Astrocyte of the cerebellum (primary cell): Measurements from ENCODE around the gene KCNK10.

Experiments used
- DNase-seq: peaks from one replicate; pipeline ENCODE4 v3.0.0-alpha.2; 2011; ENCODE audit warnings: low read depth
- H3K4me3 ChIP-seq: 2 replicates; pipeline ENCODE4 v1.5.1; 2011; ENCODE audit warnings: mild to moderate bottlenecking, low read depth, low read length, moderate library complexity
- in situ Hi-C: cut with HindIII; loops from 2 replicates; pipeline ENCODE4 v1.10.0; 2017; ENCODE audit warnings: low sequenced_read_pairs
- TF ChIP-seq, protein P1 (sequence below): IDR thresholded peaks from 2 replicates; pipeline ENCODE4 v1.5.1; 2012; ENCODE audit warnings: low read length, low read depth, moderate library complexity, mild to moderate bottlenecking; ENCODE audit errors: missing control alignments

Gene KCNK10

DNA sequence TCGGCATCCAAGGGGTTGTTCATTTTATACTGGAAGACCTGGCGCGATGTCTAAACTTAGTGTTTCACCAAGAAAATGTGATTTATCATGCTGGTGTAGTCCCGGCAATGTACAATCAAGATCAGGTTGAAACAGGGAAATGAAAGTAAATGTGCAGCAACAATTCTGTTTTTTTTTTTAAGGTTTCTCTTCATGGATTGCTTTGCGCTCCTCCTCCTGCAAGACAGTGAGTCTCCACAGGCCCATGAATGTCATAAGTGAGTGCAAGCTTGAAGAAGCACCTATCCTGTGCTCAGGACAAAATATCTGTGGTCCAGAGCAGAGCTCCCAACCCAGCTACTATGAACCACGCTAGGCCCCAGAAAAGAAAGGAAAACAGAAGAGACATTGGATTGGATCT is 143.4 kb downstream of the KCNK10 start:
- DNase-seq, result no peak
- H3K4me3 ChIP-seq, result no peak overlapping the region
- in situ Hi-C loops, result no loop called here
- TF ChIP-seq, protein P1, sequence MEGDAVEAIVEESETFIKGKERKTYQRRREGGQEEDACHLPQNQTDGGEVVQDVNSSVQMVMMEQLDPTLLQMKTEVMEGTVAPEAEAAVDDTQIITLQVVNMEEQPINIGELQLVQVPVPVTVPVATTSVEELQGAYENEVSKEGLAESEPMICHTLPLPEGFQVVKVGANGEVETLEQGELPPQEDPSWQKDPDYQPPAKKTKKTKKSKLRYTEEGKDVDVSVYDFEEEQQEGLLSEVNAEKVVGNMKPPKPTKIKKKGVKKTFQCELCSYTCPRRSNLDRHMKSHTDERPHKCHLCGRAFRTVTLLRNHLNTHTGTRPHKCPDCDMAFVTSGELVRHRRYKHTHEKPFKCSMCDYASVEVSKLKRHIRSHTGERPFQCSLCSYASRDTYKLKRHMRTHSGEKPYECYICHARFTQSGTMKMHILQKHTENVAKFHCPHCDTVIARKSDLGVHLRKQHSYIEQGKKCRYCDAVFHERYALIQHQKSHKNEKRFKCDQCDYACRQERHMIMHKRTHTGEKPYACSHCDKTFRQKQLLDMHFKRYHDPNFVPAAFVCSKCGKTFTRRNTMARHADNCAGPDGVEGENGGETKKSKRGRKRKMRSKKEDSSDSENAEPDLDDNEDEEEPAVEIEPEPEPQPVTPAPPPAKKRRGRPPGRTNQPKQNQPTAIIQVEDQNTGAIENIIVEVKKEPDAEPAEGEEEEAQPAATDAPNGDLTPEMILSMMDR, result no peak

DNA sequence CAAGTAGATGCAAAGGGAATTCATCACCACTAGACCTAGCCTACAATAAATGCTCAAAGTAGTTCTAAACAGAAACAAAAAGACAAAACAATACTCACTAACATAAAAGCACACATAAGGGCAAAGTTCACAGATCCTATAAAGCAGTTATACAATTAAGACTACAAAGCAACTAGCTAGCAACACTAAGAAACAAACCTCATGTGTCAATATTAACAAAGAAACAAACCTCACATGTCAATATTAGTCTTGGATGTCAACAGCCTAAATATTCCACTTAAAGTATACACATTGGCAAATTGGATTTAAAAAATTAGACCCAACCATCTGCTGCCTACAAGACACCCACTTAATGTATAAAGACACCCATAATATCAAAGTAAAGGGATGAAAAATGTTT is 152.7 kb downstream of the KCNK10 start:
- in situ Hi-C loops, result no loop called here
- no peak for DNase-seq
- TF ChIP-seq, protein P1, result no peak
- H3K4me3 ChIP-seq, result no peak overlapping the region

DNA sequence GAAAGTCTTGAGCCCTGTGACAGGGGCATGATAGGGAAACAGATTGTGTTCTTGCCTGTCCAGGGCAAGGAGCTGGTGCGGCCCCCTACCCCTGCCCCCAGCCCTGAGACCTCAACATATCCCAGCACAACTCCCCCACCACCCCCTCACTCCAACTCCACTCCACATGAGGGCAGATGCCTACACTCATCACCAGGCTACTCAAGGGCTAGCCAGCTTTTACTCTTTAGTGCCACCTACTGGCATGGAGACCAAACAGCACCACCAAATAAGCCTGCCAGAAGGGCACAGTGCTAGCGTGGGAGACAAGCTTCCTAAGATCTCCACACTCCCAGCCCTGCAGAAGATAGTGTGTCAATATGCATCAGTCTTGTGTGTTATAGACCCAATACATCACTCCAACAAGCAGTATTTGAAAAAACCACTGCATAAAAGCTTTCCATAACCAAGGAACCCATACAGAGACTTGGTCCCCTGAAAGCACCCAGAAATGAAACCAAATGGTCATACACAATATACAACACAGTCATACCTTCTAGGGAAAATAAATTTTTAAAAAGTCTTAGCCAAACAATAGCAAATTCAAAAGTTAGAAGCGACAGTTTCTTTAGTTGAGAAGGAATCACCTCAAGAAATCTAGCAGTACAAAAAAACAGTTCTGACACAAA is 154.4 kb downstream of the KCNK10 start:
- in situ Hi-C loops, result no loop called here
- no peak for DNase-seq

DNA sequence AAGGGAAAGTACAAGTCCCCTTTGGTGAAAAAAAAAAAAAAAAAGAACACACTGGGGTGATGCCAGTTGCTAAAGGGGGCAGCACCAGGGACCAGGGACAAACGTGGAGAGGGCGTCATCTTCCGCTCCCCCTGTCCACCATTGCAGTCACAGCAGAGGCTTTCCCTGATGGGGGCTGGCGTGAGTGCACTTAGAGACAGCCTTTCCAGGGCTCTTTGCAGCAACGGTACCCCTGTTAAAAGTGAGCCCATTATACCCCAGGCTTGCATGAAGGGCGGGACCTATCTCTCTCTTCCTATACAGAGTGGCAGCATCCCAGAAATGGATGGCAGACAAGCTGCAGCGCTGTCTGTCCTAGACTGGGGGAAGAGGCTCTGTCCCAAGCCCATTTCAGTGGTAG is 155.0 kb downstream of the KCNK10 start:
- in situ Hi-C loops, result no loop called here
- TF ChIP-seq, protein P1, result no peak
- DNase-seq, result no peak
- no peak overlapping the region for H3K4me3 ChIP-seq

More for the DNA sequence above, 154.4 kb downstream of the KCNK10 start:
- TF ChIP-seq, protein P1, result peak; percentile 79
- H3K4me3 ChIP-seq, result no peak overlapping the region

DNA sequence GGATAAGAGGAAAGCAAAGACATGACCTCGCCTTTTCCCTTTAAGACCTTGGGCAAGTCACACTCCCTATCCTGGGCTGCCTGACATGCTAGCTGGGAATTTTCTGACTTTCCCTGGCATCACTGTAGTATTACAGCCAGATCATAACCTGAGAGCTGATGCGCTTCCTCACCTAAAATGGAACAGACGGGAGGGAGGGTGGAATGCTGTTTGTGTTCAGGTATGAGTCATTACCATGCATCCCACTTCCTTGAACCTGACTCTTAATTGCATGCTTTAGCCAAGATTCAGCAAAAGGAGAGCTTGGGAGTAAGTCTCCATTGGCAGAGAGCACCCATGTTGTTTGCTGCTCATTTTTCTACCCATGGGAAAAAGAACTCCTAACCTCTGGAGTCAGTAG is 156.5 kb downstream of the KCNK10 start:
- DNase-seq, result no peak
- in situ Hi-C loops, result no loop called here
- no peak overlapping the region for H3K4me3 ChIP-seq
- TF ChIP-seq, protein P1, result no peak

DNA sequence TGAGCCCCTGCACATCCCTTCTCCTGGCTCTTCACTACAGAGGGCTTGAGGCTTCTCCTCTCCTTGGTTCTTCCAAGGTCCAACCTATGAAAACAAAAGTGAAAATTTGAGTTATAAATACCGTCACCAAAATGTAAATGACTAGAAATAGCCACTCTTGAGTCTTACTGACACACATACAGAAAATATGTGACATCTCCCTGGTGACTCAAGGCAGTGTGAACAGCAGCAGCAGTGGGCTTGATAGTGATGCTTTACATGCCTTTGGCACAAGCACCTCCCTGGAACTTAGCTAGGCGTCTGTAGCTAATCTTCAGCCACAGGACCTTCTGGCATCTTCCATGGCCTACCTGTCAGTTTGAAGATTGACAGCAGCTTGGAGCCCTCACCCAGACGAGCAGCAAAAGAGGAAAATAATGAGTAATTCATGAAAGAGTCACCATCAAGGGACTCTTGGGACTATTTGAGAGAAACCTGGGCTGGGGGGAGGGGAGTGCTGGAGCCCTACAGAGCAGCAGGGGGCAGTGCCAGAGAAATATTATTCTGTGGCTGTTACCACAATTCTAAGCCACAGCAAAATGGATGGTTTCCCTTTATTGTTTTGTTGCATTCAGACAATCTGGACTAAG is 158.0 kb downstream of the KCNK10 start:
- in situ Hi-C loops, result no loop called here
- TF ChIP-seq, protein P1, result no peak
- no peak for DNase-seq
- H3K4me3 ChIP-seq, result no peak overlapping the region
